Right ventricle myocardium superior (tissue), 1 donor: ENCODE data around the gene FOXL3. TPM values are rescaled to one million over a fixed set of nuclear protein-coding genes. Genes with fewer than 3 reads are reported as not detected.

ENCODE experiments used
- ATAC-seq: fragments of 200-7000 bp; cut with Tn5 transposase; one replicate; pipeline ENCODE4 v1.9.1; 2020; ENCODE audit warnings: mild to moderate bottlenecking; ENCODE audit not compliant: poor library complexity
- DNase-seq: peaks from one replicate; pipeline ENCODE4 v3.0.0-alpha.2; 2020
- intact Hi-C: fragments of 100-400 bp; cut with DNase I; formaldehyde crosslinking; loops from one replicate; pipeline ENCODE4 v1.11.2; 2022
- total RNA-seq: library from RNA; stranded (reverse); fragmentation: NEBNext Ultra II Directional; extraction: Animal tissue kit (Norgen Biotek cat#: 25700); gene quantifications from one replicate; pipeline ENCODE4 v1.2.1, GENCODE V29; 2021
- donor health status: DM: no; HTN: yes; CAD: no; lungs with severe emphysema.

Gene FOXL3
- total RNA-seq, 1 donor from 2014 or later = not detected

- ATAC-seq = peak; percentile 11
- intact Hi-C loops = no loop called here
- peak; percentile 32 for DNase-seq
These were observed 25.3 kb upstream of the FOXL3 start for GRCh38 chr7:264541-265191.

GRCh38 chr7:265192-265997, 24.6 kb upstream of the FOXL3 start:
- no peak for ATAC-seq
- intact Hi-C loops = no loop called here
- peak; percentile 27 for DNase-seq

GRCh38 chr7:265998-266850, 23.7 kb upstream of the FOXL3 start:
- intact Hi-C loops = no loop called here
- peak; percentile 9 for ATAC-seq
- DNase-seq = peak; percentile 33

- ATAC-seq (peak; percentile 23), DNase-seq (peak; percentile 36)
- intact Hi-C loops = no loop called here
These were observed 22.8 kb upstream of the FOXL3 start for GRCh38 chr7:266851-267840.

- DNase-seq (no peak), ATAC-seq (no peak)
- intact Hi-C loops = no loop called here
These were observed 21.0 kb upstream of the FOXL3 start for GRCh38 chr7:268991-269390.

- ATAC-seq (no peak), DNase-seq (no peak)
- intact Hi-C loops = no loop called here
These were observed 20.2 kb upstream of the FOXL3 start for GRCh38 chr7:269721-270120.

- intact Hi-C loops = no loop called here
- ATAC-seq = no peak
- DNase-seq = peak; percentile 38
These were observed 19.5 kb upstream of the FOXL3 start for GRCh38 chr7:270351-270983.

- intact Hi-C loops = no loop called here
- DNase-seq = no peak
- no peak for ATAC-seq
These were observed 18.5 kb upstream of the FOXL3 start for GRCh38 chr7:271266-272107.

GRCh38 chr7:272108-272615, 17.8 kb upstream of the FOXL3 start:
- intact Hi-C loops = no loop called here
- ATAC-seq (no peak), DNase-seq (peak; percentile 20)

GRCh38 chr7:272631-273030, 17.3 kb upstream of the FOXL3 start:
- intact Hi-C loops = no loop called here
- no peak for ATAC-seq
- DNase-seq = no peak

GRCh38 chr7:273327-273726, 16.6 kb upstream of the FOXL3 start:
- intact Hi-C loops = no loop called here
- no peak for DNase-seq
- ATAC-seq = no peak

GRCh38 chr7:274266-274665, 15.7 kb upstream of the FOXL3 start:
- DNase-seq (no peak), ATAC-seq (no peak)
- intact Hi-C loops = no loop called here

- ATAC-seq (no peak), DNase-seq (no peak)
- intact Hi-C loops = no loop called here
These were observed 13.6 kb upstream of the FOXL3 start for GRCh38 chr7:276230-276835.

GRCh38 chr7:277228-277627, 12.7 kb upstream of the FOXL3 start:
- ATAC-seq (no peak), DNase-seq (no peak)
- intact Hi-C loops = no loop called here

GRCh38 chr7:278081-278480, 11.9 kb upstream of the FOXL3 start:
- intact Hi-C loops = no loop called here
- DNase-seq (no peak), ATAC-seq (no peak)

- intact Hi-C loops = no loop called here
- DNase-seq = no peak
- ATAC-seq = no peak
These were observed 10.1 kb upstream of the FOXL3 start for GRCh38 chr7:279821-280220.
